GM19035 (cell line): Measurements from ENCODE around the gene PPIF.

Experiments used
- ATAC-seq: cut with Tn5 transposase; IDR thresholded peaks from one replicate; pipeline ENCODE4 v1.9.1; 2021; ENCODE audit not compliant: unreplicated experiment

The PPIF gene

DNA sequence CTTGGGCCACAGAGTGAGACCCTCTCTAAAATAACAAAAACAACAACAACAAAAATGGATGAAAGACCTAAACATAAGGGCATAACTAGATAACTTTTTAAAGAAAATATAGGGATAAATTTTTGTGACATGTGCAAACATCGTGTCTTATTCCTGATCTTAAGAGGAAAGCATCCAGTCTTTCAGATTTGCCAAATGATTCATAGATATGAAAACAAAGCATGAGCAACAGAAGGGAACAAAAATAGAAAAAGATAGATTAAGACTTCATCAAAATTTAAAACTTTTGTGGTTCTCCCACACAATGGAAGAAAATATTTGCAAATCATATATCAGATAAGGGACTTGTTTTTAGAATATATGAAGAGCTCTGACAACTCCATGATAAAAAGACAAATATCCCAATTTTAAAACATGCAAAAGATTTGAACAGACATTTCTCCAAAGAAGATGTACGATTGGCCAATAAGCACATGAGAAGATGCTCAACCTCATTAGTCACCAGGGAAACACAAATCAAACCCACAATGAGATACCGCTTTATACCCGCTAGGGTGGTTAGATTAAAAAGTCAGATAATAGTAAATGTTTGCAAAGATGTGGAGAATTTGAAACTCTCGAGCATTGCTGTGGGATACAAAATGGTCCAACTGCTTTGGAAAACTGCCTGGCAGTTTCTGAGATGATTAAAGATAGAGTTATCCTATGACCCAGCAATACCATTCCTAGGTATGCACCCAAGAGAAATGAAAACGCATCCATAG lies 20.3 kb downstream of the PPIF start:
- no peak for ATAC-seq

DNA sequence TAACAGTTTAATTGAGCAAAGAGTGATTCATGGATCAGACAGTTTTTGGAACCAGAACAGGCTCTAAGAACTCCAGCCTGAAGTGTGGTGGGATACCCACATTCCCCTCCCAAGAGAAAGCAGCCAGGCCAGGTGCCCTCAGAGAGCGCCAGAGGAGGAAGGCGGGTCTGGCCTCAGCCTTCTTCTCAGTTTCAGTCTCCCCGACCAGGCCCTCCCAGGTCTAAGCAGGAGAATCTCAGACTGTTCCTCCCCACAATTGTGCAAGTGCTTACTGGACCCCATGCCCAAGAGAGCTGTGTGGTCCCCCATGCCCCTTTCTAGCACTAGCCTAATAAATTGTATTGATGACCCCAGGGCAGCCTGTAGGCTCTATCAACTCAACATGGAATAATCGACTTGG lies 25.6 kb downstream of the PPIF start:
- ATAC-seq = no peak

DNA sequence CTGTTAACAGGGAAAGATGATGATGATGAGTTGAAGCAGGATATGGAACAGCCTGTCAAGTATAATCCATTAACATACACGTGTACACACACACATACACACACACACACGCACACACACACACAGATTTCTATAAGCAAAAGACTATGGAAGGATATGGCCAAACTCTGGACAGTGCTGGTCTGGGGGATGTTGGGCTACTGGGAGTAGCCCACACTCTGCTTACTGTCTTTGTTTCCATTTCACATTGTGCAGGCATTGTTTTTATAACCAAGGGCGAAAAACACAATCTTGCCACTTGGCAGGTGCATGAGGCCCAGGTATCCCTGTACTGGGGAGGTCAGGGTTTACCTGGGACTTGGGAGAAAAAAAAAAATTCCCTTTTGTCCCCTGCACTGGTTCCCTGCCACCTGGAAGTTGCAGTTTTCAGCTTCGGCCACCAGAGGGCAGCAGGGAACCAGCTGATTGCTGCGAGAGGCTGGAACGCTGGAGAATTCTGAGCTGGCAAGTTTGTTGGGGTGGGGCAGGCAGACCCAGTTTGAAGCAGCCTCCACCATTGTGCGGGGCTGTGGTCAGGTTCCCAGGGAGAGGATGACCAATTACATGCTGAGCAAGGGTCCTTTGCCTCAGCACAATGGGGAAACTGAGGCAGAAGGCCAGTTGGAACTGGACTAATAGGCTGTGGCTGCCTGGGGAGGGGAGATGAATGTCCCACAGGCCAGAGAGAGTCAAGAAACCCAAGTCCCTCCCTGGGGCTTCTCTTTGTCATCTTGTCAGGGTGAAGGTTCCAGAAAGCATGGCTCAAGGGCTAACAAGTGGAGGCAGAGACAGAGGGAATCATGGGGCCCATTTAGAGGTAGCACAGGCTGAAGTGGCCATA lies 27.3 kb downstream of the PPIF start:
- ATAC-seq = no peak

DNA sequence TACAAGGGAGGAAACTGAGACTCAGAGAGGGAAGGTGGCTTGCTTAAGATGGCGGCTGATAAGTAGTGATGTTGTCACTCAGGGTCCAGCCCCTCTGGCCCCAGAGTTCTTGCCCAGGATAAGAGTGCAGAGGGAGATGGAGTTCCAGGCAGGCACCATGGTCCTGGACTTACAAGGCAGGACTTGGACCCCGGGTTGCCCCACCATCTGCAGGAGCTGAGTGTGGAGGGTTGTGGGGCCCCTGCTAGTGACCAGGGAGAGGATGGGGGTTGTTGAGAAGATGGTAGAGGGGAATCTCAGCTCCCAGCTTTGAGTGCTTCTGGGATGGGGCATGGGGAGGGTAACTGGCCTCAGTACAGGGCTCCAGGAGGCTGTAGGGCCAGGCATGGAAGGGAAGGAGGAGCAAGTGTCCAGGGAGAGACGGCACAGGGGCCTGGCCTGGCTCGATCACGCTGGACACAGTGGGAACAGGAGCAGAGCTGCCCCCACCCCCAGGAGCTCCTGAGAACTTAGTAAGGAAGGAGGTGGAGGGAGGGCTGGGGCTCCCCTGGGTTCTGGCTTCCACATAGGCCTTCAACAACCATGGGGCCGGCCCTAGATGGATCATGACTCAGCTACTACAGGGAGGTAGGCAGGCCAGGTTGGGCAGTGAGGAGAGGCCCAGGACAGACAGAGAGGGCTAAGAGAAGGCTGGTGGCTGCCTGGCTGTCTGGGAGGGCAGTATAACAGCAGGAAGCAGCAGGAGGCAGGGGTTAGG lies 28.2 kb downstream of the PPIF start:
- no peak for ATAC-seq

DNA sequence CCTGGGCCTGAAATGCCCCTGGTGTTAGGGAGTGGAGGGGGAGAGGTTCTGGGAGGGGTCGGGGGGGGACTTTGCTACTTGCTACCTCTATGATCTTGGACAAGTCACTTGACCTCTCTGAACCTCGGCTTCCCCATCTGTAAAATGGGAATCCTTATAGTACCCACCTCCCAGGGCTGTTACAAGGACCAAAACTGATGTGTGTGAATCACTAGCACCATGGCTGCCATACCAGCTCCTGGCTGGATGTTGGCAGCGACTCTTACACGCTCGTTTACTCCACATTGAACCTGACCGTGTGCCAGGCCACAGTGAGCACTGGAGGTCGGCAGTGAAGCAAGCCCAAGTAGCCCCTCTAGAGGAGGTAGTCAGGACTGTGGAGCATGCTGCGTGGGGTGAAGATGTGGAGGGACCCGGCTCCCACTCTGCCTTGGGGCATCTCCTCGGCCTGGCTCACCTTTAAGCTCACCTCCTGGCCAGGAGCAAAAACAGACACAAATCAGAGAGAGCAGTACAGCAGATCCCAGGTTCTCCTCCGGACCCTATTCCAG lies 28.9 kb downstream of the PPIF start:
- no peak for ATAC-seq

DNA sequence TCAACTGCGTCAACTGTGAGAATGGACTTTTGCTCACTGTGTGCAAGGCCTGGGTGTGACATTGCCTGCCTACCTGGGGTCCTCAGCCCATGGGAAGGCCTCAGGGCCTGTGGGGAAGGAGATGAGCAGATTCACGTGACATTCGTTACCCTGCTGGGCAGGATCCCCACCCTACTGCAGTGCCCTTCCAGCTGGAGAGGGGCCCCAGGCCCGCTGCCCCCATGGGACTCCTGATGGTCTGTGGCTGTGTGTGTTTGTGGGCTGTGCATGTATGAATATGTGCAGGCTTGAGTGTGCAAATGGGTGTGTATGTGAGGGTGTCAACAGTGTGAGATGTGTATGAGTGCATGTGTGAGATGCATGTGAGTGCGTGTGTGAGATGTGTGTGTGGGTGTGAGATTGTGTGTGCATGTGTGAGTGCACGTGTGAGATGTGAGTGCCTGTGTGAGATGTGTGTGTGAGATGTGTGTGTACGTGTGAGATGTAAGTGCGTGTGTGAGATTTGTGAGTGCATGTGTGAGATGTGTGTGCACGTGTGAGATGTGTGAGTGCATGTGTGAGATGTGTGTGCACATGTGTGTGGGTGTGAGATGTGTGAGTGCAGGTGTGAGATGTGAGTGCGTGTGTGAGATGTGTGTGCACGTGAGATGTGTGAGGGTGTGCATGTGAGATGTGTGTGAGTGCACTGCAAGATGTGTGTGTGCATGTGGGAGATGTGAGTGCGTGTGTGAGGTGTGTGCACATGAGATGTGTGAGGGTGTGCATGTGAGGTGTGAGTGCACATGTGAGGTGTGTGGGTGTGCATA lies 29.7 kb downstream of the PPIF start:
- ATAC-seq = no peak

DNA sequence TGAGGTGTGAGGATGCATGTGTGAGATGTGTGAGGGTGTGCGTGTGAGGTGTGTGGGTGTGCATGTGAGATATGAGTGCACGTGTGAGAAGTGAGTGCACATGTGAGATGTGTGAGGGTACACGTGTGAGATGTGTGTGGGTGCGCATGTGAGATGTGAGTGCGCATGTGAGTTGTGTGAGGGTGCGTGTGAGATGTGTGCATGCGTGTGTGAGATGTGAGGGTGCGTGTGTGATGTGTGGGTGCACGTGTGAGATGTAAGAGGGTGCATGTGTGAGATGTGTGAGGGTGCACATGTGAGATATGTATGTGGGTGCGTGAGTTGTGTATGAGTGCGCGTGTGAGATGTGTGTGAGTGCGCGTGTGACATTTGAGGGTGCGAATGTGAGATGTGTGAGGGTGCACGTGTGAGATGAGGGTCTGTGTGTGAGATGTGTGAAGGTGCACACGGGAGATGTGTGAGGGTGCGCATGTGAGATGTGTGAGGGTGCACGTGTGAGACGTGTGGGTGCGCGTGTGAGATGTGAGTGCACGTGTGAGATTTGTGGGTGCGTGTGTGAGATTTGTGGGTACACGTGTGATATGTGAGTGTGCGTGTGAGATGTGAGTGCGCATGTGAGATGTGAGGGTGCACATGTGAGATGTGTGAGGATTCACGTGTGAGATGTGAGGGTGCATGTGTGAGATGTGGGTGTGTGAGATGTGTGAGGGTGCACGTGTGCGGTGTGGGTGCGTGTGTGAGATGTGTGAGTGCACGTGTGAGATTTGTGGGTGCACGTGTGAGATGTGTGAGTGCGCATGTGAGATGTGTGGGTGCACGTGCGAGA lies 30.5 kb downstream of the PPIF start:
- no peak for ATAC-seq

DNA sequence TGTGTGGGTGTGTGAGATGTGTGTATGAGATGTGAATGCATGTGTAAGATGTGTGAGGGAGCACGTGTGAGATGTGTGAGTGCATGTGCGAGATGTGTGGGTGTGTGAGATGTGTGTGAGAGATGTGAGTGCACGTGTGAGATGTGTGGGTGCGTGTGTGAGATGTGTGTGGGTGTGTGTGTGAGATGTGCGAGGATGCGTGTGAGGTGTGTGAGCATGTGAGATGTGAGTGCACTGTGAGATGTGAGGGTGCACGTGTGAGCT lies 31.0 kb downstream of the PPIF start:
- ATAC-seq = no peak

DNA sequence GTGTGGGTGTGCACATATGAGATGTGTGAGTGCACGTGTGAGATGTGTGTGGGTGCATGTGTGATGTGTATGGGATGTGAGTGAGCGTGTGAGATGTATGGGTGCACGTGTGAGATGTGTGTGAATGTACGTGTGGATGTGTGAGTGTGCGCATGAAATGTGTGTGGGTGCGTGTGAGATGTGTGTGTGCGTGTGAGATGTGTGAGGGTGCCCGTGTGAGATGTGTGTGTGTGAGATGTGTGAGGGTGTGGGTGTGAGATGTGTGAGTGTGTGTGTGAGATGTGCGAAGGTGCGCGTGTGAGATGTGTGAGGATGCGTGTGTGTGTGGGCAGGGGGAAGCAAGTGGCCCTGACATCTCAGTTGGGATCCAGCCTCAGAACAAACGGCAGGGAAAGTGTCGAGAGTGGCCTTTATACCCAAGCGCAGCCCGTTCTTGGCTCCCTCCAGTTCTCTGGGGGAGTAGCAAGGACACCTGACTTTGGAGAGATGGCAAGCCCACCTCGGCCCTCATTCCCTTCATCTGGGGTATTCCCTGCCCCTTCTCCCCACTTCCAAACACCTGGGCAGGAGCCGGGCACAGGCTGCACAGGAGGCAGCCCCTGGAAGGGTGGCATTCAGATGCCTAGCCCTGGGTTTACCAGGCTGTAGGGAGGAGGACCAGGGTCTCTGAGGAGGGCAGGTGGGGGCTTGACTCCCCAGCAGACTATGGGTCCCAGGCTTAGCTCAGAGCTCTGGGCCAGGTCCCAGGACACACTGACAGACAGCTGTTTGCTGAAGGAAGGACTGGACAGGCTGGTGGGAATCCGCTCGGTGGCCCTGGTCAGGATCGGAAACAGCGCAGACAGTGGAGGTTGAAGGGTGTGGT lies 31.6 kb downstream of the PPIF start:
- no peak for ATAC-seq

DNA sequence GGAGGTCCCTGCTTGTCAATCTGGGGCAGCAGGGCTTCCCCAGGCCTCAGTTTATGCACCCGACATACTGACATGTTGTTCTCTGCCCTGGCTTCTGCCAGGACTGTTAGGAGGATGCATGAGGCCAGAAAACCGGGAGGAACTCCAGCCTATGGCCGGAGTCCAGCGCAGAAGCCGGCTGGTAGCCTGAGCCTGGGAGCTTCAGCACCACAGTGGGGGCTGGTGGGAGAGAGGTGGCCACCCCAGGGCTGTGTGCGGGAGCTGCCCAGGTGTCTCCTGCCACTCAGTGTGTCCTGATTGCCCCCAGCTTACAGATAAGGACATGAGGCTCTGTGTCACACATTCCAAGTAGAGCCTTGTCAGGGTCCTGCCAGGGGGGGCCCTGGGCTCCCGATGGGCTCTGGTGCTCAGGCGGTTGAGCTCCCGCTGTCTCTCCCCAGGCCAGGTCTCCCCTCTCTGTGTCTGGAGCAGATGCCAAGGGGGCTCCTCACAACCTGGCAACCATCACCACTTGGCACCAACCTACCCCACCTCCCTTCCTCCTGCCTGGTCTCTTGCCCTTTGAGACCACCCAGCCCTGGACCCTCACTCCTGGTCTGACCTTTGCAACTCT lies 32.3 kb downstream of the PPIF start:
- no peak for ATAC-seq

DNA sequence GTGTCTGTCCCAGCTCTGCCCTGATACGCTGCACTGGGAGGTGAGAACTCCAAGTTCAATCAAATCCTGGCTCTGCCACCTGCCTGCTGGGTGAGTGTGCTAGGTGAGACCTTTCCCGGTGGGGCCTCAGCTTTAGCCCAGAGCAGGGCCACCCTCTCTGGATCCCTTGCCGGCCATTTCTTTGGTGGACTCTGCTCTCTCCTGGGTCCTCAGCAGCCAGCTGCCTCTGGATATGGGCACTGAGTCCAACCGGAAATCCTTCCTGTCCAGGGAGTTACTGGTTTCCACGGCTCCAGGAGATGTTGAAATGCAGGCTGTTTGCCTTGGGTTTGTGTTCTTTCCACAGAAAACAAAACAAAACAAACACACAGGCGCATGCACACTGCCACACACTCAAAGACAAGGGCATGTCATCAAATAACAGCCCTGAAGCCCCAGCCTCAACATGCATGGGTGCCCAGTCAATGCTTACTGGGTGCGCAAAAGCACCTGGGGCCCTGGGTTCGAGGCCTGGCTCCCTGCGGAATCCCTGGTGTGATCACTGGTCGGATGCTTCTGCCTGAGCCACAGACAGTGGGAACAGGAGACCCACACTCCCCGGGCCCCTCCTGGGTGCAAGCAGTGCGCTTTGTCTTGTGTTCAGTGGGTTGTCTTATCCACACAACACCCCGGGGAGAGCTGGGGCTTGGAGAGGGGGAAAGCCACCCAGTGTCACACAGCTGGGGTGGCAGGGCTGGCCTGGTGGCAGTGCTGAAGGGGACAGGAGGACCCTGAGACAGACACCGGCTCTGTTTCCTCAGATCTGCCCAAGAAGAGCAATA lies 33.1 kb downstream of the PPIF start:
- ATAC-seq = no peak

DNA sequence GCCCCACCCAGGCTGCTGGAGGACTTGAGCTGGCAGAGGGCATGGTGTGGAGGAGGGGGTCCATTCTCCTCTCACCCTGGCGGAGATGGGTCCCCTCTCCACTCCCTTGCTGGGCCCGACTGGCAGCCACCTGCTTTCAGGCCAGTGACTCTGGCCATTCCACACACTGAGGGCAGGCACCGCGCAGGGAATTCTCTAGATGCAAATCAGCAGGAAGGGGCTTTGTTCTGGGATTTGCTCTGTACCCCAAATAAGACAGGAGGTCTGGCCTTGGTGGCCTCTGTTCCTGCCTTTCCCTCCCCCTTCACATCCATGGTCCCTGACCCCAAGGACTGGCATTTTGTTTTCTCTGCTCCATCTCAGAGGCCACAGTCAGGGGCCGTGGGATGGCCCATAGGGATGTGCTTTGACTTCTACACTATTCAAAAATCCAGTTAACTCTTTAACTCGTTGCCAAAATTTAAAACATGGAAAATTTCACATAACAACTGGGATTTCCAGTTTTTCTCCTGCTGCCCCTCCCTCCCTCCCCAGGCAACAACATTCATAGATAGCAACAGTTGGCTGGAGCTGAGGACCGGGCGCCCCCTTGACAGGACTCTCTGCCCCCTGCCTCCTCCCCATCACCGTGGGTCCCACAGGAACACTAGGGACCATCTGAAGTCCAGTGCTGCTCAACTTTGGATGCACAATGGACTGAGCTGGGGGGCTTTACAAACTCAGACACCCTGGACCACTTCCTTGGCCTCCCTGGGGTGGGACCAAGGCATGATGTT lies 33.9 kb downstream of the PPIF start:
- no peak for ATAC-seq

DNA sequence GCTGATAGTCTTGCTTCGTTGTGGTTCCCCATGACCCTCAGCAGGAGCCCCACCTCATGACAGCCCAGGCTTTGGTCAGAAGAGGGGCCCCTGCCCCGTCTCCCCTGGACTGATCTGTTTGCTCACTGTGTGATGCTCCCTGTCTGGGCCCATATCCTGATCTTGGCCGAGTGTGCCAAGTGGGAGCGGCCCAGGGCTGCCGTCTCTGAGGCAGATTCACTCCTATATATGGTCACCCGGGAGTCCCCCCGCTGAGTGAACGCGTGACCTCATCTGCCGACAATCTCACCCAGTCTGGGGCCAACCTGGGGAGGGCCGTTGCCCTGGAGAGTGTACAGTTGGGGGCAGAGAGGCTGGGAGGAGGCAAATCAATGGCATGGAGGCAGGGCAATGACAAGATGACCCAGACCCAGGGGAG lies 34.5 kb downstream of the PPIF start:
- ATAC-seq = no peak

DNA sequence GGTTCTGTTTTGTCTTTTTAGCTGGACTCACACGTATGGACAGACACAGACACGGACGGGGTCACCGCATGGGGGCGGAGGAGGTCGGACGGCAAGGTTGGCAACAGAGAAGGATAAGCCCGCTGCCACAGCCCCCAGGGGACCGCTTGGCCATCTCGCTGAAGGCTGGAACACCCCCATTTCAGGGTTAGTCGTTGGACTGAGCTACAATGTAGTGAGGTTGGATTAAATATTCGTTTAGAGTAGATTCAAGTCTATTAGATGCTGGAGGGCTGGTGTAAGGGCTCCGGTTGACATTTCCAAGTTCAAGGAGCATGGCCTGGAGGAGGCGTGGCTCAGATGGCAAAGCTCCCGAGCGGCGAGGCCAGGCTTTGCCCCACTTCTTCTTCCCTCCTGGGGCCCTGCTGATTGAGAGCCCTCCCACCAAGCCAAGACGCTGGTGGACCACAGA lies 35.2 kb downstream of the PPIF start:
- no peak for ATAC-seq

DNA sequence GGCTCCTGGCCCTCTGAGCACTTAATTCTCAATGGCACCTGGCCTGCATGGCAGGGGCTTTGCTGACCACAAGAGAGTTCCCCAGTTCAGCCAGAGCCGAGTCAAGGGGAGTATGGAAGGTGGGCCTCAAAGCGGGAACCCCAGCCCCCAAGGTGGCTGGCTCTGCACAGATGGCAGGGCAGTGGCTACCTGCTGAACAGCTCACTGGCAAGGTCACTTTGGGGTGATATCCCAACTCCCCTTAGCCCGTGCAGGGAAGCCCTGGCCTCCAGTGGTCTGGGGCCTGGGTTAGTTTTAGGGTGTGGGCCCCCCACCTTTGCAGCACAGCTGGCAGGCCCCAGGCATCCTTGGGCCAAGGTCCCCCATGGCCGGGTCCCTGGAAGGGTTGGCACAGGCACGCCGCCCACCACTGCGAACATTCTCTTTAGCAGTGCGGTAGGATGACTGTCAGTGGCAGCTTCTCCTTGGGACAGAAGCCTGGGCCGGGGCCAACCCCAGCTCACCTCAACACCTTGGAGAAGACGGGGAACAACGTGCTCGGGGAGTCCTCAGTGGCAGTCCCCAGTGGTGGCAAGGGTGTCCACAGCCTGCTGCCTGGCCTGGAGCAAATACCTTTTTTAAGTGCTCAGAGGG lies 36.8 kb downstream of the PPIF start:
- no peak for ATAC-seq

DNA sequence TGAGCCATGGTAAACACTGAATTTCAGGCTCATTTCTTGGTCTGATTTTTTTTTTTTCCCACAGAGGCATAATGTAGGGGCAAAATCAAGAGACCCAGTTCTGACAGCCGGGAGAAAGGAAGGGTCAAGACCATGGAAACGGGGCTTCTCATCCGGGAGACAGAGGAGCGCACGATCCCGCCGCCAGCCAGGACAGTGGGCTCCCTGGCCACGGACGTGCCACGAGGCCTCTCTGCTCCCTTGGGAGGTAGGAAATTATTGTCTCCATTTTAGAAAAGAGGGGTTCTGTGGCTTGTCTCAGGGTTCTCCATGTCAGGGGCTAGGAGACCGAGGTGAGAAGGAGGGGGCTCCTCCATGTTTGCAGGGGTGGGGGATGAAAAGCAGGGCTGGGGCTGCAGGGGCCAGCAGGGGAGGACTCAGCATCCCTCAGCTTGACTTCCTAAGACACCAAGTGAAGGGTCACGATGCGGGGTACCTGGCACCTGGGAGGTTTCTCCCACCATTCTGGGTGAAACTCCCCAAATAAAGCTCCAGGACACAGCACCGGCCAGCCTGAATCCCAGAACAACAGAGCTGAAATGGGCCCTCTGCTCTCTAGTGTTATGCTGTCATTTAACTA lies 37.6 kb downstream of the PPIF start:
- no peak for ATAC-seq
